Peyer's patch (tissue), 4 donors: ENCODE data around the gene MARCHF9. TPM values are rescaled to one million over a fixed set of nuclear protein-coding genes. Genes with fewer than 3 reads are reported as not detected.
"Not testable (repeated sequence)": the region's sequence is repeated elsewhere in the genome, so short reads cannot be mapped to it uniquely, and the experiment has no call there.

Experiments
- DNase-seq, 3 donors: peaks; one replicate each; pipeline ENCODE4 v3.0.0-alpha.2; 2017 to 2019
- H3K27ac ChIP-seq, 4 donors: fragments of 200-600 bp; sonication (generic); one replicate each; pipeline ENCODE4 v1.5.1; 2016 to 2019
- H3K27me3 ChIP-seq, 2 donors: fragments of 200-600 bp; sonication (generic); one replicate each; pipeline ENCODE4 v1.5.1; 2019
- H3K36me3 ChIP-seq, 3 donors: fragments of 200-600 bp; sonication (generic); one replicate each; pipeline ENCODE4 v1.5.1; 2016 to 2019
- H3K4me1 ChIP-seq, 4 donors: fragments of 200-600 bp; sonication (generic); one replicate each; pipeline ENCODE4 v1.5.1; 2016 to 2019
- H3K4me3 ChIP-seq, 4 donors: fragments of 200-600 bp; sonication (generic); 1 replicate in 3 of 4; 2 replicates in 1 of 4; pipeline ENCODE4 v1.5.1; 2016 to 2019; ENCODE audit warnings: mild to moderate bottlenecking in 1 of 4
- H3K9me3 ChIP-seq, 4 donors: fragments of 200-600 bp; sonication (generic); one replicate each; pipeline ENCODE4 v1.5.1; 2016 to 2019; ENCODE audit warnings: mild to moderate bottlenecking in 1 of 4
- CTCF ChIP-seq, 6 experiments: fragments of 450-650 bp in 4 of 6; fragments of 200-600 bp in 2 of 6; sonication (generic) in 1 of 6; IDR thresholded peaks; one replicate each; pipeline ENCODE4 v1.5.1; 2017 to 2019; ENCODE audit warnings: antibody characterized with exemption in 6 of 6, mild to moderate bottlenecking in 3 of 6, moderate library complexity in 1 of 6
- POLR2A ChIP-seq, 2 donors: fragments of 450-650 bp; IDR thresholded peaks; one replicate each; pipeline ENCODE4 v1.5.1; 2017; ENCODE audit warnings: antibody characterized with exemption in 2 of 2, mild to moderate bottlenecking in 2 of 2, moderate library complexity in 2 of 2
- total RNA-seq, 4 donors: library from RNA; depleted of rRNA; stranded (reverse); fragments of >200 nt; gene quantifications; one replicate each; pipeline ENCODE4 v1.1.0, GENCODE V29; 2016

MARCHF9 gene
- 10 to 100 TPM in 2 of 4 donors, 1 to 10 TPM in 2; 7.4 to 17.2 (median 10.6) TPM for total RNA-seq

GRCh38 chr12:57754411-57755193 is at the start of gene MARCHF9:
MARCHF9 (plus strand) TSS chr12:57755103; CDS start chr12:57755529, 426 bp downstream.
- Histone ChIP-seq H3K27ac (peak within 1 kb of the TSS; percentile 65 to 90 (median 84)), H3K9me3 (no peaks in the 10 kb centered on the region), H3K36me3 (peaks cover 0 to 17% (median 0%) of the 10 kb centered on the region in 3 donors), H3K27me3 (no peaks in the 10 kb centered on the region), H3K4me1 (peaks cover 0 to 37% (median 4%) of the 10 kb centered on the region in 4 donors), H3K4me3 (peak within 1 kb of the TSS; percentile 73 to 89 (median 80))
- TF ChIP-seq POLR2A (IDR thresholded peaks at IDR 0.05) = no peak
- peak; percentile 89 to 96 (median 93) for DNase-seq

- peaks cover 0 to 7% (median 0%) of the 10 kb centered on the region in 4 donors for H3K9me3 ChIP-seq
- TF ChIP-seq CTCF (IDR thresholded peaks at IDR 0.05) (no peak), POLR2A (IDR thresholded peaks at IDR 0.05) (no peak)
- no peaks in the 10 kb centered on the region for H3K4me1 ChIP-seq
- H3K4me3 ChIP-seq = no peak overlapping the region
- H3K27me3 ChIP-seq = no peaks in the 10 kb centered on the region
- peaks cover 0 to 57% (median 0%) of the 10 kb centered on the region in 3 donors for H3K36me3 ChIP-seq
- no peak for DNase-seq
- H3K27ac ChIP-seq = no peak overlapping the region
Observed at GRCh38 chr12:57707250-57707649, 47.7 kb upstream of the MARCHF9 start.

- Histone ChIP-seq H3K27ac (no peak overlapping the region), H3K4me3 (no peak overlapping the region), H3K27me3 (no peaks in the 10 kb centered on the region), H3K9me3 (peaks cover 0 to 7% (median 0%) of the 10 kb centered on the region in 4 donors), H3K36me3 (peaks cover 0 to 52% (median 0%) of the 10 kb centered on the region in 3 donors), H3K4me1 (no peaks in the 10 kb centered on the region)
- no peak for TF ChIP-seq CTCF (IDR thresholded peaks at IDR 0.05)
- TF ChIP-seq POLR2A (IDR thresholded peaks at IDR 0.05) = no peak
- DNase-seq = no peak
Observed at GRCh38 chr12:57708296-57708695, 46.6 kb upstream of the MARCHF9 start.

- H3K9me3 ChIP-seq = no peaks in the 10 kb centered on the region
- no peaks in the 10 kb centered on the region for H3K4me1 ChIP-seq
- peaks cover 0 to 47% (median 0%) of the 10 kb centered on the region in 3 donors for H3K36me3 ChIP-seq
- no peak for TF ChIP-seq POLR2A (IDR thresholded peaks at IDR 0.05)
- no peak overlapping the region for H3K4me3 ChIP-seq
- no peak overlapping the region for H3K27ac ChIP-seq
- DNase-seq = no peak
- no peaks in the 10 kb centered on the region for H3K27me3 ChIP-seq
Observed at GRCh38 chr12:57712701-57713100, 42.2 kb upstream of the MARCHF9 start.

GRCh38 chr12:57713209-57713608 is 41.7 kb upstream of the MARCHF9 start:
- H3K36me3 ChIP-seq = peaks cover 0 to 47% (median 0%) of the 10 kb centered on the region in 3 donors
- TF ChIP-seq CTCF (IDR thresholded peaks at IDR 0.05) (no peak), POLR2A (IDR thresholded peaks at IDR 0.05) (no peak)
- no peaks in the 10 kb centered on the region for H3K4me1 ChIP-seq
- no peak overlapping the region for H3K4me3 ChIP-seq
- H3K27ac ChIP-seq = no peak overlapping the region
- no peaks in the 10 kb centered on the region for H3K27me3 ChIP-seq
- no peak for DNase-seq
- H3K9me3 ChIP-seq = no peaks in the 10 kb centered on the region

- H3K27me3 ChIP-seq, H3K9me3 ChIP-seq, H3K27ac ChIP-seq, H3K4me1 ChIP-seq, H3K4me3 ChIP-seq, DNase-seq: not testable (repeated sequence)
- H3K36me3 ChIP-seq = peaks cover 0 to 64% (median 0%) of the 10 kb centered on the region in 3 donors
Observed at GRCh38 chr12:57715036-57715748, 39.7 kb upstream of the MARCHF9 start.

- no peak overlapping the region for H3K4me3 ChIP-seq
- TF ChIP-seq POLR2A (IDR thresholded peaks at IDR 0.05) (no peak), CTCF (IDR thresholded peaks at IDR 0.05) (no peak)
- no peaks in the 10 kb centered on the region for H3K27me3 ChIP-seq
- H3K27ac ChIP-seq = no peak overlapping the region
- peaks cover 0 to 70% (median 0%) of the 10 kb centered on the region in 3 donors for H3K36me3 ChIP-seq
- H3K4me1 ChIP-seq = no peaks in the 10 kb centered on the region
- no peaks in the 10 kb centered on the region for H3K9me3 ChIP-seq
- peak in 1 of 3 donors; percentile 32 for DNase-seq
Observed at GRCh38 chr12:57715786-57716185, 39.1 kb upstream of the MARCHF9 start.
